Hepatocyte (in vitro differentiated cells): ENCODE results near the gene ESPL1. TPM values are rescaled to one million over a fixed set of nuclear protein-coding genes. Genes with fewer than 3 reads are reported as not detected.

ENCODE experiments used
- DNase-seq: peaks from one replicate; pipeline ENCODE4 v3.0.0-alpha.2; 2016; ENCODE audit warnings: low spot score
- H2AFZ ChIP-seq: fragments of 200-600 bp; sonication (generic); 2 replicates; pipeline ENCODE4 v1.6.0; 2016; ENCODE audit warnings: antibody characterized with exemption, mild to moderate bottlenecking
- H3K27ac ChIP-seq: fragments of 200-600 bp; sonication (generic); 2 replicates; pipeline ENCODE4 v1.5.1; 2016; ENCODE audit warnings: mild to moderate bottlenecking
- H3K27me3 ChIP-seq: fragments of 200-600 bp; sonication (generic); 2 replicates; pipeline ENCODE4 v1.6.1; 2016
- H3K36me3 ChIP-seq: fragments of 200-600 bp; sonication (generic); replicated peaks from 2 replicates; pipeline ENCODE4 v1.5.1; 2016; ENCODE audit warnings: low read depth; ENCODE audit not compliant: insufficient read depth
- H3K4me1 ChIP-seq: fragments of 200-600 bp; sonication (generic); 2 replicates; pipeline ENCODE4 v1.5.1; 2016; ENCODE audit warnings: mild to moderate bottlenecking, moderate library complexity; ENCODE audit not compliant: insufficient read depth
- H3K4me2 ChIP-seq: fragments of 200-600 bp; sonication (generic); 2 replicates; pipeline ENCODE4 v1.6.0; 2016
- H3K4me3 ChIP-seq: fragments of 200-600 bp; sonication (generic); 2 replicates; pipeline ENCODE4 v1.5.1; 2016; ENCODE audit warnings: mild to moderate bottlenecking
- H3K79me2 ChIP-seq: fragments of 200-600 bp; sonication (generic); 2 replicates; pipeline ENCODE4 v1.6.0; 2017; ENCODE audit warnings: mild to moderate bottlenecking
- H3K9me2 ChIP-seq: fragments of 200-600 bp; sonication (generic); replicated peaks from 2 replicates; pipeline ENCODE4 v1.6.0; 2017; ENCODE audit warnings: mild to moderate bottlenecking; ENCODE audit not compliant: insufficient read depth
- H3K9me3 ChIP-seq: fragments of 200-600 bp; sonication (generic); 2 replicates; pipeline ENCODE4 v1.5.1; 2016; ENCODE audit warnings: low read depth, mild to moderate bottlenecking
- H4K20me1 ChIP-seq: fragments of 200-600 bp; sonication (generic); 2 replicates; pipeline ENCODE4 v1.6.0; 2016; ENCODE audit warnings: mild to moderate bottlenecking; ENCODE audit not compliant: insufficient read depth, poor library complexity, severe bottlenecking
- EZH2 ChIP-seq: fragments of 200-600 bp; sonication (generic); IDR thresholded peaks from 2 replicates; pipeline ENCODE4 v1.6.1; 2016; ENCODE audit warnings: antibody characterized with exemption, mild to moderate bottlenecking, borderline replicate concordance
- EZH2phosphoT487 ChIP-seq: fragments of 200-600 bp; sonication (generic); IDR thresholded peaks from one replicate; pipeline ENCODE4 v1.6.1; 2018; ENCODE audit warnings: antibody characterized with exemption, mild to moderate bottlenecking, low read depth, moderate library complexity; ENCODE audit not compliant: unreplicated experiment, severe bottlenecking
- WGBS: methylation state at CpG from one replicate; pipeline ENCODE4 v1.1.6; 2016; ENCODE audit warnings: low lambda C conversion rate; ENCODE audit errors: missing lambda C conversion rate; 5-methylcytosine and 5-hydroxymethylcytosine counted together
- polyA plus RNA-seq: library from polyadenylated mRNA; unstranded; fragments of >200 nt; fragmentation: Nextera tagmentation; extraction: Ambion mirVana; gene quantifications from 2 replicates; pipeline ENCODE4 v1.2.1, GENCODE V29; 2016
- total RNA-seq: library from RNA; depleted of rRNA; stranded (reverse); fragments of >200 nt; gene quantifications from 2 replicates; pipeline ENCODE4 v1.2.3, GENCODE V29; 2014
- TF ChIP-seq, protein P1 (sequence below): fragments of 200-600 bp; sonication (generic); IDR thresholded peaks from 2 replicates; pipeline ENCODE4 v1.5.1; 2016; ENCODE audit warnings: antibody characterized with exemption, mild to moderate bottlenecking; ENCODE audit not compliant: poor library complexity

ESPL1 gene
- total and polyA plus RNA-seq, 2 experiments from 2014 or later, result 5.8 to 7.6 TPM

DNA sequence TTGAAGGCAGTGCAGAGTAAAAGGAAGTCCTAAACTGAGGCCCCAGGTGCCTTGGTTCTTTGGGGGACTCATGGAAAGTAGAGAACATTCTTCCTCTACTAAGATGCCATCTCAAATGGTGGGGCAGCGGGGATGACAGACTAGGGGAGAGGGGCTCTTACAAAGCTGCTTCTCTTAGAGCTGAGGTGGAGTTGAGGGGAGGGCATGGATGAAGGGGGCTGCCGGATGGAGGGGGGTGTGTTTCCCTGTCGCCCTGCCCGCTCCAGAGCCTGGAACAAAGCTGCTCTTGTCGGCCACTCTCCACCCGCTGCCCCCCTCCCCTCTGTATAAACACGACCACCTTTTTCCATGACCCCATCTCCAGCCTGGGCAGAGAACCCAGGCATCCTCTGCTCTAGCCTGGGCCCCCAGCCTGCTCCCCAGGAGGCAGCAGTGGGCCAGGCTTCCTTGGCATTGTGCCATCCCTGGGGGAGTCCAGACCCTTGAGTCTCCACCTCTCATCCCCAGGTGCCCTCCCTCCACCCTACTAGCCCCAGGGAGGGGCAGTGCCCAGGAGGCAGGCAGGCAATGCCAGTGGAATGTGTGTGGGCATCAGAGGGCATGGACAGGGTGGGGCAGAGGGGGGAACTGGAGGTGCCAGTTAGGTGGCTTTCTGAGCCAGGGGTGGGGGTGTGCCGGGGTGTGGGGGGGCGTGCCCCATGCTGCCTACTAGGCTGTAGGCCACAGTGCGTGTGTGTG lies 37.8 kb upstream of the ESPL1 start:
- TF ChIP-seq EZH2 (no peak), EZH2phosphoT487 (no peak)
- TF ChIP-seq, protein P1, sequence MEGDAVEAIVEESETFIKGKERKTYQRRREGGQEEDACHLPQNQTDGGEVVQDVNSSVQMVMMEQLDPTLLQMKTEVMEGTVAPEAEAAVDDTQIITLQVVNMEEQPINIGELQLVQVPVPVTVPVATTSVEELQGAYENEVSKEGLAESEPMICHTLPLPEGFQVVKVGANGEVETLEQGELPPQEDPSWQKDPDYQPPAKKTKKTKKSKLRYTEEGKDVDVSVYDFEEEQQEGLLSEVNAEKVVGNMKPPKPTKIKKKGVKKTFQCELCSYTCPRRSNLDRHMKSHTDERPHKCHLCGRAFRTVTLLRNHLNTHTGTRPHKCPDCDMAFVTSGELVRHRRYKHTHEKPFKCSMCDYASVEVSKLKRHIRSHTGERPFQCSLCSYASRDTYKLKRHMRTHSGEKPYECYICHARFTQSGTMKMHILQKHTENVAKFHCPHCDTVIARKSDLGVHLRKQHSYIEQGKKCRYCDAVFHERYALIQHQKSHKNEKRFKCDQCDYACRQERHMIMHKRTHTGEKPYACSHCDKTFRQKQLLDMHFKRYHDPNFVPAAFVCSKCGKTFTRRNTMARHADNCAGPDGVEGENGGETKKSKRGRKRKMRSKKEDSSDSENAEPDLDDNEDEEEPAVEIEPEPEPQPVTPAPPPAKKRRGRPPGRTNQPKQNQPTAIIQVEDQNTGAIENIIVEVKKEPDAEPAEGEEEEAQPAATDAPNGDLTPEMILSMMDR, result no peak
- H3K4me2 ChIP-seq, result peak overlapping the region; percentile 94
- H3K9me2 ChIP-seq, result no peaks in the 10 kb centered on the region
- H4K20me1 ChIP-seq, result no peaks in the 10 kb centered on the region
- H3K27ac ChIP-seq, result peak overlapping the region; percentile 92
- no peaks in the 10 kb centered on the region for H3K27me3 ChIP-seq
- 77% methylated on average over 6 of the region's 10 CpGs for WGBS
- H3K4me1 ChIP-seq, result peaks cover 35% of the 10 kb centered on the region
- H3K79me2 ChIP-seq, result peaks cover 11% of the 10 kb centered on the region
- no peak for DNase-seq
- no peak overlapping the region for H3K4me3 ChIP-seq
- no peaks in the 10 kb centered on the region for H3K9me3 ChIP-seq
- H3K36me3 ChIP-seq, result no peaks in the 10 kb centered on the region
- H2AFZ ChIP-seq, result no peak overlapping the region

- H3K79me2 ChIP-seq, result peaks cover 11% of the 10 kb centered on the region
- H3K9me2 ChIP-seq, result no peaks in the 10 kb centered on the region
- TF ChIP-seq, protein P1, result no peak
- no peak for TF ChIP-seq EZH2phosphoT487
- TF ChIP-seq EZH2, result no peak
- H3K4me1 ChIP-seq, result peaks cover 28% of the 10 kb centered on the region
- no peak for DNase-seq
- no peaks in the 10 kb centered on the region for H3K36me3 ChIP-seq
- H4K20me1 ChIP-seq, result no peaks in the 10 kb centered on the region
- peak overlapping the region; percentile 94 for H3K4me2 ChIP-seq
- no peaks in the 10 kb centered on the region for H3K9me3 ChIP-seq
- no peaks in the 10 kb centered on the region for H3K27me3 ChIP-seq
- peak overlapping the region; percentile 75 for H3K4me3 ChIP-seq
- 1% methylated on average over 9 of the region's 9 CpGs for WGBS
- H2AFZ ChIP-seq, result no peak overlapping the region
- peak overlapping the region; percentile 92 for H3K27ac ChIP-seq
These were observed 36.5 kb upstream of the ESPL1 start for GRCh38 chr12:53231671-53231920.

DNA sequence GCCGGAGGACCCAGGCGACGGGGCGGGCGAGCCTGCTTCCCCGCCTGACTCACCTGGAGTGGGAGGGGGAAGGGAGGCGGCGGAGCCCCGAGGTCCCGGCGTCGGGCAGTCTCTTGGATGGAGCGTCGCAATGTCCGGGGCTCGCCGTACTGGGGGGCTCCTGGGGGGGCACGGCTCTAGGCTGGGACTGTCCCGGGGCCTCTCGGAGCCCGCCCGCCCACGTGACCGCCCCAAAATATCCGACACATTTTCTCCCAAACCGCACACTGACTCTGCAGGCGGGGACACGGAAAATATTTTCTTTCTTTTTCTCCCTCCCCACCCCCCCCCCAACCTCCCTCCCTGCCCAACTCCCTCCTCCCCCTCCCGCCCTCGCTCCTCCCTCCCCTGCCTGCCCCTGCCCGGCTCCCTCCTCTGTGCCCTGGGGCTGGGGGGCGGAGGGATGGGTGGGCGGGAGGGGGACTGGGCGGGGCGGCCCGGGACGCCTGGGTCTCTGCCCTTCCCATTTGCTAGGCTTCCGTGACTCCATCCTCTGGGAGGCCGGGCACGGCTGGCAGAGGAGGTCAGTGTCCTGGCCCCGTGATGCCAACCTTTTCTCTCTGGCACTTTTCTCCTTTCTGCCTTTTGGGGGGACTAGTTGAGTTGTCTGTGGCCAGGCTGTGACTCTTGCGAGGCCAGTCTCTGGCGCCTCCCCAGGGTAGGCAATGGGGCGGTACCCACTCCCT lies 36.0 kb upstream of the ESPL1 start, which contains the start of gene RARG:
RARG (minus strand) TSS at position 289 of the 725 bp plus-strand sequence. CDS start 4,664 bp downstream, outside the sequence.
- Histone ChIP-seq H2AFZ (peak within 1 kb of the TSS; percentile 29), H3K4me1 (peaks cover 28% of the 10 kb centered on the region)
- WGBS, result 6% methylated on average over 9 of the region's 44 CpGs

More for the DNA sequence above, 36.0 kb upstream of the ESPL1 start, which contains the start of gene RARG:
- Histone ChIP-seq H3K27me3 (no peaks in the 10 kb centered on the region), H4K20me1 (no peaks in the 10 kb centered on the region), H3K9me3 (no peaks in the 10 kb centered on the region), H3K4me2 (peak within 1 kb of the TSS; percentile 94), H3K9me2 (no peaks in the 10 kb centered on the region), H3K36me3 (no peaks in the 10 kb centered on the region), H3K4me3 (peak within 1 kb of the TSS; percentile 75), H3K27ac (peak within 1 kb of the TSS; percentile 92), H3K79me2 (peaks cover 11% of the 10 kb centered on the region)
- TF ChIP-seq EZH2 (no peak), EZH2phosphoT487 (no peak)
- DNase-seq, result peak; percentile 81
